Body of pancreas (tissue), 4 donors: ENCODE data around the gene OSTC.

Source experiments
- POLR2A ChIP-seq, 3 donors: fragments of 450-650 bp; IDR thresholded peaks; one replicate each; pipeline ENCODE4 v1.6.1; 2016; ENCODE audit warnings: antibody characterized with exemption in 3 of 3, mild to moderate bottlenecking in 2 of 3
- TF ChIP-seq, protein P1 (sequence below), 7 experiments: fragments of 450-650 bp in 4 of 7; fragments of 200-600 bp in 3 of 7; sonication (generic) in 3 of 7; IDR thresholded peaks; one replicate each; pipeline ENCODE4 v1.5.1; 2016 to 2019; ENCODE audit warnings: antibody characterized with exemption in 7 of 7

DNA sequence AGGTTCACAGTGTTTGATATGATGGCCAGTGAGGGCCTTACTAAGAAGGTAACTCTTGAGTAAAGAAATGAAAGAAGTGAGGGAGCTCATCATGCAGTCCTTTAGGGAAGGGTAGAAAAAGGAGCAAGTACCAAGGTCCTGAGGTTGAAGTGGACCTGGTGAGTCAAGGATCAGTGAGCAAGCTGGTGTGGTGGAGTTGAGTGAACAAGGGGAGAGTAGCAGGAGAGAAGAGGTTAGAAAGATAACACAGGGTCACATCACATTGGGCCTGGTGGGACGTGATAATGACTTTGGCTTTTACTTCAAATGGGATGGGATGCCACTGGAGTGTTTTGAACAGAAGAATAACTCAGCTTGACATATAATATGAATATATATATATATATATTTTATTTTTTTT lies 44.7 kb downstream of the OSTC start:
- TF ChIP-seq, protein P1, sequence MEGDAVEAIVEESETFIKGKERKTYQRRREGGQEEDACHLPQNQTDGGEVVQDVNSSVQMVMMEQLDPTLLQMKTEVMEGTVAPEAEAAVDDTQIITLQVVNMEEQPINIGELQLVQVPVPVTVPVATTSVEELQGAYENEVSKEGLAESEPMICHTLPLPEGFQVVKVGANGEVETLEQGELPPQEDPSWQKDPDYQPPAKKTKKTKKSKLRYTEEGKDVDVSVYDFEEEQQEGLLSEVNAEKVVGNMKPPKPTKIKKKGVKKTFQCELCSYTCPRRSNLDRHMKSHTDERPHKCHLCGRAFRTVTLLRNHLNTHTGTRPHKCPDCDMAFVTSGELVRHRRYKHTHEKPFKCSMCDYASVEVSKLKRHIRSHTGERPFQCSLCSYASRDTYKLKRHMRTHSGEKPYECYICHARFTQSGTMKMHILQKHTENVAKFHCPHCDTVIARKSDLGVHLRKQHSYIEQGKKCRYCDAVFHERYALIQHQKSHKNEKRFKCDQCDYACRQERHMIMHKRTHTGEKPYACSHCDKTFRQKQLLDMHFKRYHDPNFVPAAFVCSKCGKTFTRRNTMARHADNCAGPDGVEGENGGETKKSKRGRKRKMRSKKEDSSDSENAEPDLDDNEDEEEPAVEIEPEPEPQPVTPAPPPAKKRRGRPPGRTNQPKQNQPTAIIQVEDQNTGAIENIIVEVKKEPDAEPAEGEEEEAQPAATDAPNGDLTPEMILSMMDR (IDR thresholded peaks at IDR 0.05) = no peak
- TF ChIP-seq POLR2A (IDR thresholded peaks at IDR 0.05) = no peak
